GM21390 (cell line): ENCODE measurements around the gene DPH2.
A peak's percentile ranks its signal among the peaks of the same experiment; 100 is the strongest.

ENCODE experiments used
- ATAC-seq: cut with Tn5 transposase; IDR thresholded peaks from one replicate; pipeline ENCODE4 v1.9.1; 2021; ENCODE audit not compliant: unreplicated experiment

Gene DPH2

GRCh38 chr1:43981636-43982035 is 11.8 kb downstream of the DPH2 start:
- ATAC-seq: no peak

DNA sequence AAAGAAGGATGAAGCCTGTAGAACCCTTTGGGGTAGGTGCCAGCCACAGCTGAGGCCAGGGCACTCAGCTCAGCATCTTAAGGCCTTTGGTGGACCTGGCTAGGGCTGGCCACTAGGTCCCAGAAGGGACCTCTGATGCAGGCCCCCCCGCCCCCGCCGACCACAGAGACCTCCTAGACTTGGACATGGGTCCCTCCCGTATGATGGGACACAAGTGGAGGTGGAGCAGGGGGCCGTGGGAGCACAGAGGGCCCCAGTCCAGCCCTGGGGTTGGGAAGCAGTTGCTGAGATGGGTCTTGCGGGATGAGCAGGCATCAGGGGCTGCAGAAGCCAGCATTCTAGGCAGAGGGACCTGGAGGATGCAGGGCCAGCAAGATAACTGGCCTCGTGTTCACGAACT is 12.4 kb downstream of the DPH2 start:
- ATAC-seq: no peak

- ATAC-seq: no peak
Observed at GRCh38 chr1:43982808-43983207, 13.0 kb downstream of the DPH2 start.

GRCh38 chr1:43983253-43983899 is 13.6 kb downstream of the DPH2 start:
- ATAC-seq: no peak

- no peak for ATAC-seq
Observed at GRCh38 chr1:43984855-43985254, 15.0 kb downstream of the DPH2 start.

GRCh38 chr1:43985984-43986595 is 16.3 kb downstream of the DPH2 start:
- no peak for ATAC-seq

DNA sequence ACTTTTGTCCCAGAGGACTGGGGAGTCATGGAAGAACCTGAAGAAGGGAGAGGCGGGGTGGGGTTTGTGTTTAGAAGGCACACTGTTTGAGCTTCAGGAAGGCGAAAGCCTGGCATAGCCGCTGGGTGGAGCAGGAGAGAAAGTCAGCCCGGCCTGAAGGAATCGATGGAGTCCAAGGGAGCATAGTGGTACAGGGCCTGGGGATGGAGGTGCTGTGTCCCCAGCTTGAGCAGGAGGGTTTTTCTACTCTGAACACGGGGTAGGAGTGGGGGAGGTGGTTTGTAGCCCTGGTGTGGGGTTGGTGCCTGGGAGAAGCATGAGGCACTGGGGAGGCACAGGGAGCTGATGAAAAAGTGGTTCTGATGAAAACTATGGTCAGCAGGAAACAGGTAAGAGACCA is 16.9 kb downstream of the DPH2 start:
- ATAC-seq: no peak

DNA sequence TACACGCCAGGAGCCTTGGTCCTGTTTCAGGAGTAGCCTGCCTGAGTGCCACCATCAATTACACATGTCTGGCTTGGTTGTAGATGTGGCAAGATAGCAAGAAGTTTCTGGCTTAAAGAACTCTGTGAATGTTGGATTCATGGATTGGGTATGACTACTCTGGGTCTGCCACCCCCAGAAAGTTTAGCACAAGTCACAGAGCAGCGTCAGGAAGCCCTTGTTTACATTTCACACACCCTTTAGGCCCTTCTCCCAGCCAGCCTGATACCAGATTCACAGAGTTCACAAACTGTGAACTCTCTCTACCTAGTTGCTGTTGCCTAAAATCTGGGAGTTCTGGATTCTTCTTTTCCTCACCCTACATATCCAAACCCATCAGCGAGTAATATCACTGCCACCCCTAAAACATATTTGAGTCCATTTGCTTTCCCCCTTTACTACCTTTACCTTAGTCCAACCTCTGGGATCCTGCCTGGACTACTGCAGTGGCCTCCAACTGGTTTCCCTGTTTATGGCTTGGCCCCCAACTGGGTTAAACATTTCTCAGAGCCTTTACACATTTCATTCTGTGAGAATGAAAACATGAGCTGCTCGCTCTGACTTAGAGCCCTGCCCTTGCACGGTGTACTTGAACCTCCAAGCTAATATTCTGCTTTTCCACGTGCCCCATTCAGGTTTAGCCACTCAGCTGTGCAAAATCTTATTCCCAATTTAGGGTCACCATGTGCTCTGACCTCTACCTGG is 17.5 kb downstream of the DPH2 start:
- no peak for ATAC-seq

- ATAC-seq: no peak
Observed at GRCh38 chr1:43990271-43991199, 20.7 kb downstream of the DPH2 start.

DNA sequence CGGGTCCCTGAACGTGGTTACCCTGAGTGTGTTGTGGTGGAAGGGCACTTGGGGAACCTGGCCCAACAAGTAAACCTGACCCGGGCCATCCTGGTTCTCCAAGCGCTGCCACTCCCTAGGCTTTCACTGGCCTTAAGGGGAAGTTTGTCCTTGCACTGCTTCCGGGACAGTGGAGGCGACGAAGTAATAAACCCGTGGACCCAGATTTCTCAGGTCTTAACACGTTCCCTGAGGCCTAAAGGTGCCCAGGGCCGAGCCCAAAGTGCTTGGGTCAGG is 21.3 kb downstream of the DPH2 start:
- ATAC-seq: no peak

DNA sequence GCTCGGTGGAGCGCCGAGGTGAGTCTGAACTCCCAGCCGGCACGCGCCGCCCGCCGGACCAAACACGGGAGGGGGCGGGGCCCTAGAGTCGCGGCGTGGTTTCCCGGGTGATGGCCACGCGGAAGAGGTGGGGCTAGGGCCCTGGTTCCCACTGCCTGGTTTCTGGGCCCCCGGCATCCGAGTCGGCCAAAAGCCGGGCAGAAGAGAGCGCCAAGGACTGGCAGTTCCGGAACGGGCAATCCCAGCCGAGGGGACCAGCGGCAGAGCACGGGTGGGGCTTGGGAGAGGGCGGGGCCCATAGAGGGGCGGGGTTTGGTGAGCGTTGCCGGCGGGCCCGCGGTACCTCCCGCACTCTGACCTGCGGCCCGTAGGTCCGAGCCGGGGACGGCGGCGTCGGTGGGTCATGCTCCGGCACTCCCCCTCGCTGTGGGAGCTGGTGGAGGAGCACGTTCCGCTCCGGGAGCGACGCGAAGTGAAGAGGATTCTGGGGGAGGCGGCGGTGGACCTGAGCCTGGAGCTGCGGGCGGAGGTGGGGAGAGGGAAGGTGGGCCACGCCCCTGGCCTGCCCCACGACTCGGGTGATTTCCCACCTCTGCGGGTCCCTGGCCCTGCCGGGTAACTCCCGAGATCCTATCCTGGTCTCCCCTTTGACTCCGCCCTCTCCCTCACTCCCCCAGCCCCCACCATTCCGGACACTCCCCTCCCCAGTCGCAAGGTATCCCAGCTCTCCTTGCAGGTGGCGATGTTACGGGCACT is 21.8 kb downstream of the DPH2 start, which contains the start of gene CCDC24:
Gene CCDC24, plus strand, starts transcription at position 124 of the 756 bp plus-strand sequence. Its CDS starts 280 bp downstream, at position 404.
- ATAC-seq: peak; percentile 67

- no peak for ATAC-seq
Observed at GRCh38 chr1:43992232-43992995, 22.6 kb downstream of the DPH2 start.

- no peak for ATAC-seq
Observed at GRCh38 chr1:43993206-43993914, 23.6 kb downstream of the DPH2 start.

DNA sequence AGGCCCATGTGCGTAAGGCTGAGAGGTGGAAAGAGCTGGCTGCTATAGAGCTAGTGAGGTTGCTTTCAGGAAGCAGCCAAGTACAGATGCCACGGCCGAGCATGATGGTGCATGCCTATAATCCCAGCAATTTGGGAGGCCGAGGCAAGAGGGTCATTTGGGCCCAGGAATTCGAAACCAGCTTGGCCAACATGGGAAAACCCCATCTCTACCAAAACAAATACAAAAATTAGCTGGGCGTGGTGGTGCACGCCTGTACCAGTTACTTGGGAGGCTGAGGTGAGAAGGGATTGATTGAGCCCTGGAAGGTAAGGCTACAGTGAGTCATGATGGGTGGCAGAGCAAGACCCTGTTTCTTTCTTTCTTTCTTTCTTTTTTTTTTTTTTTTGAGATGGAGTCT is 24.3 kb downstream of the DPH2 start:
- no peak for ATAC-seq

GRCh38 chr1:43994794-43995790 is 25.3 kb downstream of the DPH2 start:
- no peak for ATAC-seq

GRCh38 chr1:43995984-43996732 is 26.3 kb downstream of the DPH2 start:
- ATAC-seq: no peak

DNA sequence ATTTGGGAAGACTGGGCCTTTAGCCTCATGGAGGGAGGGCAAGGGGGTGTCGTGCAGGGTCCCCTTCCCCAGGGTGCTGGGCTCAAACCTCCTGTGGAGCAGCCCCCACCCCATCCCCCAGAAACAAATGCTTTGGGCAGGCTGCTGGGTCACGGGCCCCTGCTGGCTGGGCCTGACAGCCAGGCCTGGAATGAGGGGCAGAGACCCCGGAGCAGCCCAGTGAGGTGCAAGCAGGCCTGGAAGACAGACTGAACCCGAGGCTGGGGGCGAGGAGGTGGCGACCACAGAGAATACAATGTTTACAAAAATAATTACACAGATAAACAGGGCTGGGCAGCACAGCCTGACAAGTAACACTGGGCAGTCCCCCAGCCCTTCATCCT is 26.9 kb downstream of the DPH2 start:
- ATAC-seq: no peak
